HG02943 (cell line): ENCODE data around the gene CD84.
"Not testable (repeated sequence)": the region's sequence is repeated elsewhere in the genome, so short reads cannot be mapped to it uniquely, and the experiment has no call there.

Experiments used
- ATAC-seq: cut with Tn5 transposase; IDR thresholded peaks from one replicate; pipeline ENCODE4 v1.9.1; 2021; ENCODE audit warnings: mild to moderate bottlenecking, low read depth, moderate library complexity; ENCODE audit not compliant: unreplicated experiment

Gene CD84

DNA sequence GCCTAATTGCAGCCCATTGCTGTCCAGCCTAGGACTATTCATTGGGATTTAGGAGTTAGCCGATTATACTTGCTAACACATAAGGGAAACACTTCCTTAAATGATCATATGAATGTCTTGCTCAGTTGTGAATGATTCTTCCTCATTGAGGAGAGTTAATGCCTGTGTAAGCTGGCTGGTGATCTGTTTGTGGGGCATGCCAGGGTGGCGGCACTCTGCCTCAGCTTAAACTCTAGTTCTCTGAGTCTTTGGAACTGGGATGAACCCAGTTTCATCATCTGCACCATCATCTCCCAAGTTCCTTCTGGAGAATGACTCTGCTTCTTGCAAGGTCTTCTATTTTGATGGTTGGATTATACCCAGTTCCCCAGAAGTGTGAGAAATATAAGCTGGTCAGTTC is 32.4 kb downstream of the CD84 start:
- ATAC-seq: no peak

DNA sequence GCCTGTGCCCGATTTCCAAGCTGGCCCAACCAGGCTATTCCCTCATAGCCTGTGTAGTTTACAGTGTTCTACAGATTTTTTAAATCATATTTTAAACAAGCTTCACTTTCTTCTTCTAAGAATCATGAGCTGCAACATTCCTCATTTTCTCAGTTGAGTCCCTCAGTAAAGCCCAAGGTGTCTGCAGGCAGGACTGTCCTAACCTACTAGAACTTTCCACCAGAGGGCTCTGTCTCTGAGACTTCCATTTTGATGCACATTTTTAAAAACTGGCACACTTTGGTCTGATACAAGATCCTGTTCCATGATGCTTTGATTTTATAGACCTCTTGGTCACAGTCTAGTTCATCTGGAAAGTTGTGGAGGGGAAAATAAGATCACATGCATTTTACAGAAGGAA is 34.6 kb downstream of the CD84 start:
- ATAC-seq: no peak

DNA sequence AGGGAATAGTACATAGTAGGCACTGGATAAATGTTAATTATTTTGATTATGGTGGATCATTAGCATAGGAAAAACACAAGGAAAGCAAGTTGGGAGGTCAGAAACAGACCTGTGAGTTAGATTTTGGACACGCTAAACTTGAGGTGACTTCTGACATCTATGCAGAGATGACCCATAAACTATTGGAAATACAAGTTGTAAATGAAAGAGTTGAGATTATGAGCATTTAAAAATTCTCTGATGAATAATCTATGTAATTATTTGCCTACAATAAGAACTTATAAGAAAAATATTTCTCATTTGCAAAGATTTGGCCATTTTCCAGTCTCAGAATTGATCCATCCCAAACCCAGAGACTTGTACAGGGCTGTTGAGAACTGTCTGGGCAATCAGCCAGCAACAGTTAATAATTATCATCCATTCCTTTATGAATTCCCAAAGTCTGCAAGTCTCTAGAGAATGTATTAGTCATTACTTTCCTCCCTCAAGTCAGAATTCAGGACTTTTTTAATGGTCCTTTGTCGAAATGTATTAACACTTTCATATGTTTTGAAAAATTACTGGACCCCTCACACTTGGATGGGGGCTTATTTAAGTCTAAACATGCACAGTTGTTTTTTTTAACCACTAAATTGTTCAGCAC is 36.9 kb downstream of the CD84 start:
- ATAC-seq: no peak

DNA sequence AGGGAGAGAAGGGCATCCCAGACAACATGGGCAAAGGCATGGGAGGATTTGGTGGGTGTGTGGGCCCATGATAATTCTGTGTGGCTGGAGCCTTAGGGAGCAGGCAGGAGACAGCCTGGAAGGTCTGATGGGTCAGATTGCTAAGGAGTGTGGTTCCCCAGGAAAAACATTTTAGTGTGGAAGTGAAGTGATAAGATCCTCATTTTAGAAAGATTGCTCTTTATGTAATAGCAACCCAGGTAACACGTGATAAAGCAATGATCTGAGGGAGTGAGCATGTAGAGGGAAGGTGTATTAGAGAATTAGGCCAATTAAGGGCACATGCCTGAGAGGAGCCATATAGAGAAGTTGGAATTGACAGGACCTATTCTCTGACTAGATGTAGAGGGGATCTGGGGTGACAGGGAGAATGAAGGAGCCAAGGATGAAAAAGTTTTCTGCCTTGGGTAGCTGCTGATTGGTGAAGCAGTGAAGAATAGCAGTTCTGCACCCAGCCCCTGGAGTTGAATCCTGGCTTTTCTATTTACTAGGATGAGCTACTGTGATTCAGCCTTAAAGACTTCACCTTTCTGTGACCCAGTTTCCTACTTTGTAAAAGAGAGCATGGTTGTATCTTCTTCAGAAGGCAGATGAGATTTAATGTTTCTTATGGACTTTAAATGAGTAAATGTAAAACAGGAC is 37.5 kb downstream of the CD84 start:
- no peak for ATAC-seq

DNA sequence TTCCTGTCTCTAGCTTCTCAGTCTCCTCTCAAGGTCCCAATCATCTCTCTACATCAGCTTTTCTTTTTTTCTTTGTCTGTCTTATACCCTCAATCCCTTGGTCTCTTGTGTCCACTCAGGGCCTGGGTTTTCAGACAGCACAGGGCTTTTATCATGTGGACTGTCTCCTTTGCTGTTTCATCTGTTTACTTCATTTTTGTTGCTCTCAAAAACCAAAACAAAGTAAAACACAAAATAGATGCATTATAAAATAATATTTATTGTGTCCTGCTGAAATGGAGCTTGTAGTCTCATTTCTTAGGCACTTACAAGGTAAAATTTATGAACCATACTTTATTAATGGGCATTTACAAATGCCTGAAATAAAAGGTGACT is 38.5 kb downstream of the CD84 start:
- no peak for ATAC-seq

DNA sequence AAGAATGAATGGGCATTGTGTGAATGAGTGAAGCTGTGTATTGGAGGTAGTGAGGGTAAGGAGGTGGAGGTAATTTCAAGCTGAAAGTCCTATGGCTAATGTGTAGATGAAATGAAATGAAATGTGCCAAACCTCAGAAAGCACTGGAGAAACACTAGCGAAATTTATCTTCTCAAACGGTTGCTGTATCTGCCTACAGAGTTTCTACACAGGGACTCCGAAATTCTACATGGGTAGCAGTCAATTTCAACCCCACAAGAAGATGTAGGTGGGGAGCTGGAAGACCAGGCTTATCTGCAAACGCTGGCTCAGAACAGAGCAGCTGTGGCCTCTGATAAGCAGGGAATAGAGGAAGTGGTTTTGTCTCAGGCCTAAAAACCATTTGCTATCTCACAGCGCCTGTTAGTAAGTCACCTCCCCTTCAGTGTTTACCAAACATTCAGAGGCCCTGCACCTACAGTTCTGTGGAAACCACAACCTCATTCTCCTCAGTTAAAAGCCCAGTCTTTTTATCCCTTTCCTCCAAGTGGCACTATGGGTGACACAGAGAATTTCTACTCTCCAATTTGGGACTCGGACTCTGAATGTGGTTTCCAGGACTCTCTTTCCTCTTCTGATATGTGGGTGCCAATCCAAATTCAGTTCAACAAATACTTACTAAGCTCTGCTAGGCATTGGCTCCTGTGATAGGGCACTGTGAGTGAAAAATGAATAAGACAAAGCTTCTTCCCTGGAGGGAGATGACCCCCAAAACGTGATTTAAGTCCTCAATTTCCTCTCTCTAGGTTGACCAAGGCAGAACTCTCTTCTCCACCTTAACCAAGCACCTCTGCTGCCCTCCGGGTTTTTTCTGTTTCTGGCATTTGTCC is 39.1 kb downstream of the CD84 start:
- peak; percentile 81 for ATAC-seq

DNA sequence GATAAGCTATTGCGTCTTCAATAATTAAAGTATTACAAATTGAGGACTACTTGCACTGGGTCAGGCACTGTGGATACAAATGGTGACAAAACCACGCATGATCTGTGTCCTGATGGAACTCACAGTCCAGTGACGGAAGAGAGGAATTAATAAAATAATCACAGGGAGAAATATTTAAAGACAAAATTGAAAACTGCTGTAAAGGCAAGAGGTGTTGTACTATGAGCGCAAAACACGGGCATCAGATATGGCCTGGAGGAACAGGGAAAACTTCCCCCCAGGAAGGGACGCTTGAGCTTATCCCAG is 39.7 kb downstream of the CD84 start:
- ATAC-seq: no peak

DNA sequence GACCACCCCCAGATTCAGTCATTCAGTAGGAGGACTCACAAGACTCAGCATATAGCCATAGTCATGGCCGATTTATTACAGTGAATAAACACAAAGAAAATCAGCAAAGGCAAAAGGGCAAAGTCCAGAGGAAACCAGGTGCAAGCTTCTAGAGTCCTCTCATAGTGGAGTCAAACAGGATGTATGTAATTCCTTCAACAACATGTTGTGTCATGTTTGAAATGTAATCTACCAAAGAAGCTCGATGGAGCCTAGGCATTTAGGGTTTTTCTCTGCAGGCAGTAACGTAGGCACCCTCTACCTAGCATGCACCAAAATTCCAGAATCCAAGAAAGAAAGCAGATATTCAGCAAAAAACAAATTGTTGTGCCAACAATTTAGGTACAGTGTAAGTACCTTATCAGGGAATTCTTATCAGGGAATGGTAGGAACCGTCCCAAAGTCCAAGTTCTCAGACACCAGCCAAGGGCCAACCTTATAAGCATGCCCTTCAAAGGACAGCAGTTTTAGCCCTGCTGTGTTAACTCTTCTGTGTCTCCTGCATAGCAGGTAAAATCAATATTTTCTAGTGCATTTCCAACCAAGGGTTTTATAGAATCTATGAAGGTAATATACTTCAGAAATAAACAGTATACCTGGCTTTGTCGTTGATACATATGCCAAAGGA is 40.2 kb downstream of the CD84 start:
- ATAC-seq: no peak

DNA sequence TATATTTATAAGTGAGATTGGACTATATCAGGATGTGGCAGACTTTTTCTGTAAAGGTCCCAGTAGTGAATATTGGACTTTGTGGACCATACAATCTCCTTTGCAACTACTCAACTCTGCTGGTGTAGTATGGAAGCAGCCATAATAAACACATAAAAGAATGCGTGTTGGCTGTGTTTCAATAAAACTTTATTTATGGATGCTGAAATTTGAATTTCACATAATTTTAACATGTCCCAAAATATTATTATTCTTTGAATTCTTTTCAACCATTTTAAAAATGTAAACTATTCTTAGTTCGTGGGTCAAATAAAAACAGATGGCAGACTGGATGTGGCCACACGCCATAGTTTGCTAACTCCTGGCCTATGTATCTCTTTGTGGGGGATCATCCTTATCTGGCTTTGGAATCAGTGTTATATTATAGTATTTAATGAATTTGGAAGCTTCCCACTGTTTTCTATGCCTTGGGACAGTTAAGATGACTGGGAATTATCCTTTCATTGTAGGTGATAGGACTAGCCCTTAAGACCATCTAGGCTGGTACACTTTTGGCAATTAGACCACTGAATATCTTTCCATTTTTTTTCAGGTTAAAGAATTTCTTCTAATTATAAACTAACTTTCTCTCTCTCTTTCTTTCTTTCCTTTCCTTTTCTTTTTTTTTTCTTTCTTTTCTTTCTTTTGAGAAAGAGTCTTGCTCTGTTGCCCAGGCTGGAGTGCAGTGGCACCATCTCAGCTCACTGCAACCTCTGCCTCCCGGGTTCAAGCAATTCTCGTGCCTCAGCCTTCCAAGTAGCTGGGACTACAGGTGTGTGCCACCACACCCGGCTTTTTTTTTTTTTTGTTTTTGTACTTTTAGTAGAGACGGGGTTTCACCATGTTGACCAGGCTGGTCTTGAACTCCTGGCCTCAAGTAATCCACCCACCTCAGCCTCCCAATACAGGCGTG is 41.3 kb downstream of the CD84 start:
- ATAC-seq: no peak

DNA sequence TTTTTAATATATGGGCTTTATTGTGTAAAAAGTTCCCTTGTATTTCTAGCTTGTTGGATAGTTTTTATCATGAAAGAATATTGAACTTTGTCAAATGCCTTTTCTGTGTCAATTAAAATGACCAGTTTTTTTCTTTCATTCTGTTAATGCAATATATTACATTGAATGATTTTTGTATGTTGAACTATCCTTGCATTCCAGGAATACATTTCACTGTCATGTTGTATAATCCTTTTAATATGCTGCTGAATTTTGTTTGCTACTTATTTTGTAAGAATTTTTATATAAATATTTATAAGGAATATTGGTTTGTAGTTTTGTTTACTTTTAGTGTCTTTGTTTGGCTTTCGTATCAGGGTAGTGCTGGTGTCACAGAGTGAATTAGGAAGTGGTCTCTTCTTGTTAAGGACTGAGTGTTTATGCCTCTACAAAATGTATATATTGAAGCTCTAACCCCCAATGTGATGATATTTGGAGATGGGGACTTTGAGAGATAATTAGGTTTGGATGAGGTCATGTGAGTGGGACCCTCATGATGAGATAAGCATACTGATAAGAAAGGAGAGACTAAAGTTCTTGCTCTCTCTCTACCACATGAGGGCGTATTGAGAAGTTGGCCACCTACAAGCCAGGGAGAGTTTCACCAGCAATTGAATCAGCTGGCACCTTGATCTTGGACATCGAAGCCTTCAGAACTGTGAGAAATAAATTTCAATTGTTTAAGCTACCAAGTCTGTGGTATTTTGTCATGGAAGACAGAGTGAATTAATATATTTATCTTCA is 44.3 kb downstream of the CD84 start:
- no peak for ATAC-seq

DNA sequence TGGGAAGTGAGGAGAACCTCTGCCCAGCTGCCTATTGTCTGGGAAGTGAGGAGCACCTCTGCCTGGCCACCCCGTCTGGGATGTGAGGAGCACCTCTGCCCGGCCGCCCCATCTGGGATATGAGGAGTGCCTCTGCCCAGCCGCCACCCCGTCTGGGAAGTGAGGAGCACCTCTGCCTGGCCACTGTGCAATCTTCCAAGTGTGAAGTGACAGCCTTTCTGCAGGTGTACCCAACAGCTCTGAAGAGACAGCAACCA is 46.8 kb downstream of the CD84 start:
- not testable (repeated sequence) for ATAC-seq

DNA sequence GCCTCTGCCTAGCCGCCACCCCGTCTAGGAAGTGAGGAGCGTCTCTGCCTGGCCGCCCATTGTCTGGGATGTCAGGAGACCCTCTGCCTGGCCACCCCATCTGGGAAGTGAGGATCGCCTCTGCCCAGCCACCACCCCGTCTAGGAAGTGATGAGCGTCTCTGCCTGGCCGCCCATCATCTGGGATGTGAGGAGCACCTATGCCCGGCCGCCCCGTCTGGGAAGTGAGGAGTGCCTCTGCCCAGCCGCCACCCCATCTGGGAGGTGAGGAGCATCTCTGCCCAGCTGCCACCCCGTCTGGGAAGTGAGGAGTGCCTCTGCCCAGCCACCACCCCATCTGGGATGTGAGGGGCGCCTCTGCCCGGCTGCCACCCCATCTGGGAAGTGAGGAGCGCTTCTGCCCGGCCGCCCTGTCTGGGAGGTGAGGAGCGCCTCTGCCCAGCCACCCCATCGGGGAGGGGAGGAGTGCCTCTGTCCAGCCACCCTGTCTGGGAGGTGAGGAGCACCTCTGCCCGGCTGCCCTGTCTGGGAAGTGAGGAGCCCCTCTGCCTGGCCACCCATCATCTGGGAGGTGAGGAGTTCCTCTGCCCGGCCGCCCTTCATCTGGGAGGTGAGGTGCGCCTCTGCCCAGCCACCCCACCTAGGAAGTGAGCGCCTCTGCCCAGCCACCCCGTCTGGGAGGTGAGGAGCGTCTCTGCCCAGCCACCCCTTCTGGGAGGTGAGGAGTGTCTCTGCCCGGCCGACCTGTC is 47.3 kb downstream of the CD84 start:
- ATAC-seq: not testable (repeated sequence)

DNA sequence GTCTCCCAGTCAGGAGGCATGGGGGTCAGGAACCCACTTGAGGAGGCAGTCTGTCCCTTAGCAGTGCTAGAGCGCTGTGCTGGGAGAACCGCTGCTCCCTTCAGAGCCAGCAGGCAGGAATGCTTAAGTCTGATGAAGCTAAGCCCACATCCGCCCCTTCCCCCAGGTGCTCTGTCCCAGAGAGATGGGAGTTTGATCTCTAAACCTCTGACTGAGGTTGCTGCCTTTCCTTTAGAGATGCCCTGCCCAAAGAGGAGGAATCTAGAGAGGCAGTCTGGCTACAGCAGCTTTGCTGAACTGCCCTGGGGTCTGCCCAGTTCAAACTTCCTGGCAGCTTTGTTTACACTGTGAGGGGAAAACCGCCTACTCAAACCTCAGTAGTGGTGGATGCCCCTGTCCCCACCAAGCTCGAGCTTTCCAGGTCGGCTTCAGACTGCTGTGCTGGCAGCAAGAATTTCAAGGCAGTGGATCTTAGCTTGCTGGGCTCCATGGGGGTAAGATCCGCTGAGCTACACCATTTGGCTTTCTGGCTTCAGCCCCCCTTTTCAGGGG is 49.8 kb downstream of the CD84 start:
- not testable (repeated sequence) for ATAC-seq

DNA sequence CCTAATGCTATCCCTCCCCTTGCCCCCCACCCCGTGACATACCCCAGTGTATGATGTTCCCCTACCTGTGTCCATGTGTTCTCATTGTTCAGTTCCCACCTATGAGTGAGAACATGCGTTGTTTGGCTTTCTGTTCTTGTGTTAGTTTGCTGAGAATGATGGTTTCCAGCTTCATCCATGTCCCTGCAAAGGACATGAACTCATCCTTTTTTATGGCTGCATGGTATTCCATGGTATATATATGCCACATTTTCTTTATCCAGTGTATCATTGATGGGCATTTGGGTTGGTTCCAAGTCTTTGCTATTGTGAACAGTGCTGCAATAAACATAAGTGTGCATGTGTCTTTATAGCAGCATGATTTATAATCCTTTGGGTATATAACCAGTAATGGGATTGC is 55.5 kb downstream of the CD84 start:
- ATAC-seq: not testable (repeated sequence)

DNA sequence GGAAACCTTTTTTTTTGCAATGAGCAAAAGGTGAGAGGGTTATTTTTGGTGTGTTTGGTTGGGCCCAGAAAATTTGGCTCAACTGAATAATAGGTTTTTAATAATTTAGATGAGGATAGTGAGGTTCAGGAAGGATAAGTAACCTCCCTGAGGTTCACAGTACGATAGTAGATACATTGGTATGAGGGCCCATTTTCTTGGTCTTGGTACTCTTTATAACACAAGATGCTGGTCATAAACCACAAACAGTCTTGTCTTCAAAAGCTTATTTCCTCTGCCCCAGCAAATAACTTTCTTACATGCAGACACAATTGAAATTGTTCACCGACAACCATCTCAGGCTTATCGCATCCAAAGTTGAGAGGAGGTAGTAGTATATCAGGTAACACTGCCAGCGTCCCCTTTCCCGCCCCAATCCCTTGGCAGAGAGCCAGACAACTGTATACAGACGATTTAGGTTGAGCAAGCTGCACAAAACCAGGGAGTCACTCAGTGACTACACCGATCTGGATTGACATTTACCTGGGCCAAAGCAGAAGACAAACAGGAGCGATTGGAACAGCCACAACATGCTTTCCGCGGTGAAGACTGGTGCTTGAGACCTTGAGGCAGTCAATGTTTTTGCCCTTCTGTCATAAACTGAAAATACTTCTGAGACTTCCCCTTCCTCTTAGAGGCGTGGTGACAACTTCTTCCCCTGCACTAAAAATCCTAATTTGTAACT is 56.5 kb downstream of the CD84 start, which contains the start of gene SLAMF6:
TSS of gene SLAMF6 (minus strand) at position 634 of the 724 bp plus-strand sequence. CDS start at position 571, 63 bp downstream.
- no peak for ATAC-seq

DNA sequence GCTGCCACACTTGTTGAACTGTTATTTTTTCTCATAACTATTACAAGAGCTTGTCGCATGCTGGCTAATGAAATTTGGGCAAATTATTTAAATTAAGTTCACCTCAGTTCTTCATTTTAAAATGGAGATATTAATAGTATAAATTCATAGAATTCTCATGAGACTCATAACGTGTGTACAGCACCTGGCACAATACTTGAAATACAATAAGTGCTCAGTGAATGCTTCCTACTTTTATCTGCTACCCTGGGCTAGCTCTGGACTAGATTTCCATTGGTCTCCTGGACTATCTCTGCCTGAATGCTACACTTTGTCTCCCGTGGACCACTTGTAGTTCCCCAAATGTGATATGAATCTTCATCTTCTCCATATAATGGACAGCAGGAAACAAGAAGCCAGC is 57.2 kb downstream of the CD84 start:
- no peak for ATAC-seq

DNA sequence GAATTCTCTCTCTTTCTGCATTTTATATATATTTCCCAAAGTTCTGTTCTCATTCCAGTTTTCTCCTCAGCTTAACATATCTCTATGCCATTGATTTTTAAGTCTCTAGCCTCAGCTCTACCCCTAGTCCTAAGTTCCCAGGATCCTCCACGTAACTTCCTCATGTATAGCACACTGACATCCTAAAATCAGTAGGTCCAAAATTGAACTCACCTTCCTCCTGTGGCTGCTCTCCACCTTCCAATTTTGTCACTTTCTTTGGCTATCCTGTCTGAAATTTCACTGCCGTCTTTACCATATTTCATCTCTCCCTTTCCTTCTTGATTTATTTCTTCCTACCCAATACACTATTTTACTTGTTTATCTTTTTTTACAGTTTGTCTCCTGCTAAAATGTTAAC is 57.7 kb downstream of the CD84 start:
- ATAC-seq: no peak

DNA sequence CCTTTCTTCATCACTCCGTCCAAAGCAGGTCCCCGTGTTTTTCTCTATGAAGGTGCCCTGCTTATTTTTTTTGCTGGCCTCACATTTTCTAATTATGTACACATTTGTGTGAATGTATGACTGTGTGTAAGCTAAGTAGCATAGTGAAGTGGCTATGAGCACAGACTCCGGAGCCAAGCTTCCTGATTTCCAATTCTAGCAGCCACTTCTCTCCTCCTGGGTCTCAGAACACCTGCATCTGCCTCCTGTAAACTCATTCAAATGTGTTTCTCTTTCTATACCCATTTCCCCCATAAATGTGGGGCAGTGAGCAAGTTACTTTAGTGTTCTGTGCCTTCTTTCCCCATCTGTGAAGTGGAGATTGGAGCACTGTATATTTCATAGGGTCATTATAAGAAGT is 58.3 kb downstream of the CD84 start:
- no peak for ATAC-seq
